HT1080 (cell line): ENCODE data around the gene TNFRSF1A. TPM values are rescaled to one million over a fixed set of nuclear protein-coding genes. Genes with fewer than 3 reads are reported as not detected.
A peak's percentile ranks its signal among the peaks of the same experiment; 100 is the strongest.
"Not testable (repeated sequence)": the region's sequence is repeated elsewhere in the genome, so short reads cannot be mapped to it uniquely, and the experiment has no call there.

Experiments used
- DNase-seq: peaks from one replicate; pipeline ENCODE4 v3.0.0-alpha.2; 2015; ENCODE audit warnings: low read depth
- total RNA-seq: library from RNA; depleted of rRNA; stranded (reverse); fragments of >200 nt; shearing (Covaris generic); gene quantifications from 2 replicates; pipeline ENCODE4 v1.2.3, GENCODE V29; 2014

The TNFRSF1A gene
- total RNA-seq, 1 experiment from 2014 or later: 209 TPM

- DNase-seq: no peak
These were observed 17.0 kb upstream of the TNFRSF1A start for GRCh38 chr12:6358881-6359280.

GRCh38 chr12:6356374-6356820 is 14.5 kb upstream of the TNFRSF1A start:
- no peak for DNase-seq

- DNase-seq: no peak
These were observed 13.9 kb upstream of the TNFRSF1A start for GRCh38 chr12:6355491-6356373.

GRCh38 chr12:6354495-6355393 is 12.9 kb upstream of the TNFRSF1A start:
- no peak for DNase-seq

GRCh38 chr12:6352193-6353173 is 10.6 kb upstream of the TNFRSF1A start:
- no peak for DNase-seq

GRCh38 chr12:6351622-6352021 is 9.7 kb upstream of the TNFRSF1A start:
- DNase-seq: no peak

- no peak for DNase-seq
These were observed 5.8 kb upstream of the TNFRSF1A start for GRCh38 chr12:6347367-6348338.

- DNase-seq: no peak
These were observed 5.1 kb upstream of the TNFRSF1A start for GRCh38 chr12:6346942-6347341.

- DNase-seq: no peak
These were observed 4.5 kb upstream of the TNFRSF1A start for GRCh38 chr12:6346235-6346832.

- peak; percentile 94 for DNase-seq
These were observed 3.6 kb upstream of the TNFRSF1A start for GRCh38 chr12:6345319-6346091.

- DNase-seq: not testable (repeated sequence)
These were observed 2.3 kb upstream of the TNFRSF1A start for GRCh38 chr12:6344101-6344660.

GRCh38 chr12:6343518-6343917 is 1.6 kb upstream of the TNFRSF1A start:
- no peak for DNase-seq

- DNase-seq: no peak
These were observed 439 bp upstream of the TNFRSF1A start for GRCh38 chr12:6342140-6342889.

- no peak for DNase-seq
These were observed 995 bp downstream of the TNFRSF1A start for GRCh38 chr12:6340745-6341416.

GRCh38 chr12:6340032-6340638 is 1.7 kb downstream of the TNFRSF1A start:
- DNase-seq: peak; percentile 57

- DNase-seq: no peak
These were observed 2.9 kb downstream of the TNFRSF1A start for GRCh38 chr12:6338955-6339354.
